IMR-90 (cell line): Measurements from ENCODE around the gene TMX3.

ENCODE experiments used
- CEBPB ChIP-seq: IDR thresholded peaks from 2 replicates; pipeline ENCODE4 v1.6.1; 2012; ENCODE audit warnings: low read depth, low read length, improper control_type of control experiment
- CHD1 ChIP-seq: IDR thresholded peaks from 2 replicates; pipeline ENCODE4 v1.6.1; 2012; ENCODE audit warnings: low read depth, low read length, improper control_type of control experiment
- CTCF ChIP-seq: conservative IDR thresholded peaks from 2 replicates; pipeline ENCODE4 v1.5.1; 2012; ENCODE audit warnings: mild to moderate bottlenecking, low read depth, low read length, improper control_type of control experiment
- FOS ChIP-seq: fragments of 150-350 bp; IDR thresholded peaks from 2 replicates; pipeline ENCODE4 v1.6.1; 2016; ENCODE audit warnings: low read depth, low read length
- MAFK ChIP-seq: IDR thresholded peaks from 2 replicates; pipeline ENCODE4 v1.6.1; 2012; ENCODE audit warnings: low read depth, low read length, improper control_type of control experiment
- MAZ ChIP-seq: IDR thresholded peaks from 2 replicates; pipeline ENCODE4 v1.6.1; 2012; ENCODE audit warnings: low read depth, mild to moderate bottlenecking, low read length, improper control_type of control experiment, moderate library complexity, borderline replicate concordance
- MXI1 ChIP-seq: IDR thresholded peaks from 2 replicates; pipeline ENCODE4 v1.6.1; 2012; ENCODE audit warnings: low read depth, mild to moderate bottlenecking, low read length, moderate library complexity, borderline replicate concordance
- NFE2L2 ChIP-seq: fragments of 150-350 bp; IDR thresholded peaks from 2 replicates; pipeline ENCODE4 v1.6.1; 2016; ENCODE audit warnings: low read depth, mild to moderate bottlenecking, low read length
- POLR2A ChIP-seq: IDR thresholded peaks from 2 replicates; pipeline ENCODE4 v1.6.1; 2012; ENCODE audit warnings: mild to moderate bottlenecking, low read depth, low read length
- RAD21 ChIP-seq: IDR thresholded peaks from 2 replicates; pipeline ENCODE4 v1.6.1; 2012; ENCODE audit warnings: low read length, improper control_type of control experiment
- RFX5 ChIP-seq: IDR thresholded peaks from 2 replicates; pipeline ENCODE4 v1.8.0; 2012; ENCODE audit warnings: low read depth, mild to moderate bottlenecking, low read length, moderate library complexity
- SMC3 ChIP-seq: fragments of 150-350 bp; IDR thresholded peaks from 2 replicates; pipeline ENCODE4 v1.6.1; 2016; ENCODE audit warnings: low read depth, mild to moderate bottlenecking, antibody characterized with exemption, low read length, moderate library complexity
- USF2 ChIP-seq: fragments of 150-350 bp; IDR thresholded peaks from 2 replicates; pipeline ENCODE4 v1.6.1; 2017; ENCODE audit warnings: mild to moderate bottlenecking, antibody characterized with exemption, low read length, low read depth

- TF ChIP-seq CTCF (no peak), RAD21 (no peak), NFE2L2 (no peak), POLR2A (no peak), CEBPB (no peak), USF2 (no peak), MXI1 (no peak), MAFK (no peak), CHD1 (no peak), FOS (no peak), RFX5 (no peak), SMC3 (no peak), MAZ (no peak)
Measured at GRCh38 chr18:68728081-68728700, 13.3 kb upstream of the TMX3 start.
